IMR-90 (cell line): ENCODE measurements around the gene MEGF11. TPM values are rescaled to one million over a fixed set of nuclear protein-coding genes. Genes with fewer than 3 reads are reported as not detected.

Experiments used
- ATAC-seq: fragments of 200-7000 bp; cut with Tn5 transposase; 2 replicates; pipeline ENCODE4 v1.9.1; 2020; ENCODE audit warnings: low read depth, mild to moderate bottlenecking, moderate library complexity
- BruUV-seq: library from RNA; stranded (reverse); fragments of 400-500 nt; replicated peaks from 2 replicates; lab custom pipeline; 2021; lab: Mats Ljungman, UMichigan
- CTCF ChIA-PET: fragments of 300-600 bp; formaldehyde crosslinking; extraction: SDS; loops from one replicate; lab custom pipeline; 2021; ENCODE audit warnings: antibody characterized with exemption; lab: Yijun Ruan, JAX
- POLR2A ChIA-PET: fragments of 300-600 bp; sonication (Branson Sonifier 250); formaldehyde crosslinking; loops from one replicate; lab custom pipeline; 2022; ENCODE audit warnings: antibody characterized with exemption; ENCODE audit not compliant: unreplicated experiment; lab: Charles Lee
- DNase-seq: peaks from one replicate; pipeline ENCODE4 v3.0.0; 2013
- H2AFZ ChIP-seq: replicated peaks from 2 replicates; pipeline ENCODE3; 2013; ENCODE audit warnings: low read length, mild to moderate bottlenecking; ENCODE audit not compliant: poor library complexity
- H2AK5ac ChIP-seq: 2 replicates; pipeline ENCODE4 v1.6.1; 2013; ENCODE audit warnings: low read depth, low read length, inconsistent platforms
- H2AK9ac ChIP-seq: replicated peaks from 2 replicates; pipeline ENCODE3; 2013; ENCODE audit warnings: mild to moderate bottlenecking, low read depth, low read length, moderate library complexity; ENCODE audit not compliant: poor library complexity
- H2BK120ac ChIP-seq: 2 replicates; pipeline ENCODE4 v1.6.1; 2013; ENCODE audit warnings: low read depth, low read length, inconsistent platforms
- H2BK15ac ChIP-seq: 3 replicates; pipeline ENCODE4 v1.6.1; 2013; ENCODE audit warnings: low read depth, low read length, inconsistent platforms
- H2BK20ac ChIP-seq: 2 replicates; pipeline ENCODE4 v1.6.1; 2013; ENCODE audit warnings: low read depth, mild to moderate bottlenecking, inconsistent platforms, low read length, moderate library complexity
- H2BK5ac ChIP-seq: 2 replicates; pipeline ENCODE4 v1.6.1; 2013; ENCODE audit warnings: mild to moderate bottlenecking, low read depth, low read length, inconsistent platforms; ENCODE audit not compliant: poor library complexity, severe bottlenecking
- H3K14ac ChIP-seq: replicated peaks from 2 replicates; pipeline ENCODE4 v1.6.1; 2013; ENCODE audit warnings: low read depth, low read length, inconsistent platforms
- H3K18ac ChIP-seq: 2 replicates; pipeline ENCODE4 v1.6.1; 2013; ENCODE audit warnings: low read depth, low read length, control low read depth
- H3K23ac ChIP-seq: 2 replicates; pipeline ENCODE4 v1.6.1; 2013; ENCODE audit warnings: low read depth, low read length, inconsistent platforms
- H3K27ac ChIP-seq: 2 replicates; pipeline ENCODE4 v1.5.1; 2013; ENCODE audit warnings: mild to moderate bottlenecking, control low read depth, low read length; ENCODE audit not compliant: insufficient read depth
- H3K27me3 ChIP-seq: 2 replicates; pipeline ENCODE4 v1.6.1; 2013; ENCODE audit warnings: low read length; ENCODE audit not compliant: control insufficient read depth, insufficient read depth
- H3K36me3 ChIP-seq: 2 replicates; pipeline ENCODE4 v1.6.1; 2013; ENCODE audit warnings: low read length, mixed read lengths; ENCODE audit not compliant: control insufficient read depth, insufficient read depth
- H3K4ac ChIP-seq: 2 replicates; pipeline ENCODE4 v1.6.1; 2013; ENCODE audit warnings: low read depth, low read length, inconsistent platforms
- H3K4me1 ChIP-seq: 2 replicates; pipeline ENCODE4 v1.6.1; 2013; ENCODE audit warnings: low read length, mixed read lengths; ENCODE audit not compliant: control insufficient read depth, insufficient read depth
- H3K4me2 ChIP-seq: 2 replicates; pipeline ENCODE4 v1.6.1; 2013; ENCODE audit warnings: low read depth, mild to moderate bottlenecking, control low read depth, low read length, moderate library complexity
- H3K4me3 ChIP-seq: 2 replicates; pipeline ENCODE4 v1.5.1; 2013; ENCODE audit warnings: low read depth, mild to moderate bottlenecking, control low read depth, low read length, moderate library complexity; ENCODE audit not compliant: insufficient read depth
- H3K56ac ChIP-seq: 2 replicates; pipeline ENCODE4 v1.6.1; 2013; ENCODE audit warnings: low read length, inconsistent platforms; ENCODE audit not compliant: insufficient read depth; ENCODE audit errors: extremely low read depth
- H3K79me1 ChIP-seq, 2 experiments: 2 replicates each; pipeline ENCODE4 v1.6.1; 2013; ENCODE audit warnings: low read length in 2 of 2, inconsistent platforms in 1 of 2, low read depth in 1 of 2
- H3K9ac ChIP-seq: 2 replicates; pipeline ENCODE4 v1.6.1; 2013; ENCODE audit warnings: low read depth, low read length, control low read depth
- H3K9me1 ChIP-seq: 2 replicates; pipeline ENCODE4 v1.6.1; 2013; ENCODE audit warnings: low read length, inconsistent platforms; ENCODE audit not compliant: insufficient read depth
- H3K9me3 ChIP-seq: 2 replicates; pipeline ENCODE4 v1.6.1; 2013; ENCODE audit warnings: low read length; ENCODE audit not compliant: control insufficient read depth, insufficient read depth
- H4K20me1 ChIP-seq: 2 replicates; pipeline ENCODE4 v1.6.1; 2013; ENCODE audit warnings: low read length, inconsistent platforms; ENCODE audit not compliant: insufficient read depth
- H4K5ac ChIP-seq: 2 replicates; pipeline ENCODE4 v1.6.1; 2013; ENCODE audit warnings: mild to moderate bottlenecking, low read depth, low read length, control low read depth
- H4K8ac ChIP-seq, 2 experiments: 2 replicates each; pipeline ENCODE4 v1.6.1; 2013; ENCODE audit warnings: low read depth in 2 of 2, low read length in 2 of 2, control low read depth in 1 of 2, inconsistent platforms in 1 of 2
- H4K91ac ChIP-seq: 2 replicates; pipeline ENCODE4 v1.6.1; 2013; ENCODE audit warnings: low read depth, low read length, inconsistent platforms; ENCODE audit not compliant: insufficient read depth
- BHLHE40 ChIP-seq: fragments of 150-350 bp; IDR thresholded peaks from 2 replicates; pipeline ENCODE4 v1.6.1; 2016; ENCODE audit warnings: mild to moderate bottlenecking, low read depth, low read length
- CEBPB ChIP-seq: IDR thresholded peaks from 2 replicates; pipeline ENCODE4 v1.6.1; 2012; ENCODE audit warnings: low read depth, low read length, improper control_type of control experiment
- CHD1 ChIP-seq: IDR thresholded peaks from 2 replicates; pipeline ENCODE4 v1.6.1; 2012; ENCODE audit warnings: low read depth, low read length, improper control_type of control experiment
- FOS ChIP-seq: fragments of 150-350 bp; IDR thresholded peaks from 2 replicates; pipeline ENCODE4 v1.6.1; 2016; ENCODE audit warnings: low read depth, low read length
- MAFK ChIP-seq: IDR thresholded peaks from 2 replicates; pipeline ENCODE4 v1.6.1; 2012; ENCODE audit warnings: low read depth, low read length, improper control_type of control experiment
- MAZ ChIP-seq: IDR thresholded peaks from 2 replicates; pipeline ENCODE4 v1.6.1; 2012; ENCODE audit warnings: low read depth, mild to moderate bottlenecking, low read length, improper control_type of control experiment, moderate library complexity, borderline replicate concordance
- MXI1 ChIP-seq: IDR thresholded peaks from 2 replicates; pipeline ENCODE4 v1.6.1; 2012; ENCODE audit warnings: low read depth, mild to moderate bottlenecking, low read length, moderate library complexity, borderline replicate concordance
- NFE2L2 ChIP-seq: fragments of 150-350 bp; IDR thresholded peaks from 2 replicates; pipeline ENCODE4 v1.6.1; 2016; ENCODE audit warnings: low read depth, mild to moderate bottlenecking, low read length
- POLR2A ChIP-seq: IDR thresholded peaks from 2 replicates; pipeline ENCODE4 v1.6.1; 2012; ENCODE audit warnings: mild to moderate bottlenecking, low read depth, low read length
- RAD21 ChIP-seq: IDR thresholded peaks from 2 replicates; pipeline ENCODE4 v1.6.1; 2012; ENCODE audit warnings: low read length, improper control_type of control experiment
- RCOR1 ChIP-seq: IDR thresholded peaks from 2 replicates; pipeline ENCODE4 v1.6.1; 2012; ENCODE audit warnings: mild to moderate bottlenecking, low read length, improper control_type of control experiment; ENCODE audit not compliant: insufficient replicate concordance
- RFX5 ChIP-seq: IDR thresholded peaks from 2 replicates; pipeline ENCODE4 v1.8.0; 2012; ENCODE audit warnings: low read depth, mild to moderate bottlenecking, low read length, moderate library complexity
- SMC3 ChIP-seq: fragments of 150-350 bp; IDR thresholded peaks from 2 replicates; pipeline ENCODE4 v1.6.1; 2016; ENCODE audit warnings: low read depth, mild to moderate bottlenecking, antibody characterized with exemption, low read length, moderate library complexity
- WGBS, 2 experiments: methylation state at CpG; one replicate each; pipeline versions ENCODE4 v1.1.5 to v1.1.7; 2013; ENCODE audit warnings: missing lambda C conversion rate in 2 of 2; ENCODE audit not compliant: insufficient read length in 1 of 2; ENCODE audit errors: extremely low coverage in 2 of 2; 5-methylcytosine and 5-hydroxymethylcytosine counted together
- dilution Hi-C: fragments of 300-500 bp; cut with HindIII; formaldehyde crosslinking; loops from one replicate; pipeline ENCODE4 v1.14.3; 2018; ENCODE audit warnings: low sequenced_read_pairs; ENCODE audit not compliant: unreplicated experiment
- in situ Hi-C: fragments of 300-500 bp; cut with MboI; formaldehyde crosslinking; loops from 3 replicates; pipeline ENCODE4 v1.14.3; 2019; ENCODE audit warnings: low sequenced_read_pairs, inconsistent platforms, mixed read lengths
- intact Hi-C: fragments of 100-400 bp; cut with micrococcal nuclease; formaldehyde crosslinking; loops from 2 replicates; pipeline ENCODE4 v1.10.0; 2022
- polyA plus RNA-seq, 3 experiments: library from polyadenylated mRNA; depleted of rRNA; stranded (reverse); fragments of >200 nt; gene quantifications; 2 replicates each; pipeline ENCODE4 v1.2.3, GENCODE V29; 2012; ENCODE audit warnings: low replicate concordance in 1 of 3
- total RNA-seq: library from RNA; depleted of rRNA; stranded (reverse); fragments of >200 nt; gene quantifications from 2 replicates; pipeline ENCODE4 v1.2.3, GENCODE V29; 2012
- TF ChIP-seq, protein P1 (sequence below): fragments of 150-350 bp; IDR thresholded peaks from 2 replicates; pipeline ENCODE4 v1.6.1; 2017; ENCODE audit warnings: mild to moderate bottlenecking, antibody characterized with exemption, low read length, low read depth
- TF ChIP-seq, protein P2 (sequence below): fragments of 150-350 bp; IDR thresholded peaks from 2 replicates; pipeline ENCODE4 v1.6.1; 2016; ENCODE audit warnings: low read depth, mild to moderate bottlenecking, low read length, moderate library complexity, borderline replicate concordance

Gene MEGF11
- total and polyA plus RNA-seq, 2 of the 4 experiments (the other 2 are of a cell fraction): not detected

GRCh38 chr15:66014022-66014421, 239.5 kb downstream of the MEGF11 start:
- no peak overlapping the region for H2AFZ ChIP-seq
- no peak for ATAC-seq
- H3K27me3 ChIP-seq: peaks cover 11% of the 10 kb centered on the region
- H3K4ac ChIP-seq: no peak overlapping the region
- no peak overlapping the region for H3K4me3 ChIP-seq
- no peak overlapping the region for H4K91ac ChIP-seq
- POLR2A ChIA-PET: no interaction called here
- TF ChIP-seq RCOR1: no peak
- TF ChIP-seq POLR2A: no peak
- TF ChIP-seq MAZ: no peak
- no peak for TF ChIP-seq SMC3
- no peak for TF ChIP-seq CEBPB
- TF ChIP-seq MAFK: no peak
- no peak for TF ChIP-seq RAD21
- TF ChIP-seq, protein P1, sequence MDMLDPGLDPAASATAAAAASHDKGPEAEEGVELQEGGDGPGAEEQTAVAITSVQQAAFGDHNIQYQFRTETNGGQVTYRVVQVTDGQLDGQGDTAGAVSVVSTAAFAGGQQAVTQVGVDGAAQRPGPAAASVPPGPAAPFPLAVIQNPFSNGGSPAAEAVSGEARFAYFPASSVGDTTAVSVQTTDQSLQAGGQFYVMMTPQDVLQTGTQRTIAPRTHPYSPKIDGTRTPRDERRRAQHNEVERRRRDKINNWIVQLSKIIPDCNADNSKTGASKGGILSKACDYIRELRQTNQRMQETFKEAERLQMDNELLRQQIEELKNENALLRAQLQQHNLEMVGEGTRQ: no peak
- TF ChIP-seq CHD1: no peak
- no peak for TF ChIP-seq FOS
- TF ChIP-seq, protein P2, sequence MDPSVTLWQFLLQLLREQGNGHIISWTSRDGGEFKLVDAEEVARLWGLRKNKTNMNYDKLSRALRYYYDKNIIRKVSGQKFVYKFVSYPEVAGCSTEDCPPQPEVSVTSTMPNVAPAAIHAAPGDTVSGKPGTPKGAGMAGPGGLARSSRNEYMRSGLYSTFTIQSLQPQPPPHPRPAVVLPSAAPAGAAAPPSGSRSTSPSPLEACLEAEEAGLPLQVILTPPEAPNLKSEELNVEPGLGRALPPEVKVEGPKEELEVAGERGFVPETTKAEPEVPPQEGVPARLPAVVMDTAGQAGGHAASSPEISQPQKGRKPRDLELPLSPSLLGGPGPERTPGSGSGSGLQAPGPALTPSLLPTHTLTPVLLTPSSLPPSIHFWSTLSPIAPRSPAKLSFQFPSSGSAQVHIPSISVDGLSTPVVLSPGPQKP: no peak
- no peak for TF ChIP-seq NFE2L2
- no peak for TF ChIP-seq MXI1
- TF ChIP-seq BHLHE40: no peak
- TF ChIP-seq RFX5: no peak
- no peak overlapping the region for H3K56ac ChIP-seq
- no TSS peak for BruUV-seq
- no peak overlapping the region for H3K18ac ChIP-seq
- intact Hi-C loops: no loop called here
- no peak overlapping the region for H3K27ac ChIP-seq
- H2BK20ac ChIP-seq: no peak overlapping the region
- H4K20me1 ChIP-seq: no peaks in the 10 kb centered on the region
- no peak overlapping the region for H3K14ac ChIP-seq
- no peak overlapping the region for H2AK9ac ChIP-seq
- H2AK5ac ChIP-seq: no peak overlapping the region
- no peak overlapping the region for H3K23ac ChIP-seq
- no CpG with 5 or more reads among the region's 5 CpGs for WGBS, 2 experiments
- dilution Hi-C loops: no loop called here
- no peaks in the 10 kb centered on the region for H3K36me3 ChIP-seq
- H4K5ac ChIP-seq: no peak overlapping the region
- H3K4me1 ChIP-seq: no peaks in the 10 kb centered on the region
- no peak overlapping the region for H3K9ac ChIP-seq
- H2BK5ac ChIP-seq: no peak overlapping the region
- CTCF ChIA-PET: no interaction called here
- DNase-seq: no peak
- H3K9me1 ChIP-seq: no peaks in the 10 kb centered on the region
- no peaks in the 10 kb centered on the region for H3K79me1 ChIP-seq
- H3K9me3 ChIP-seq: no peaks in the 10 kb centered on the region
- no peak overlapping the region for H2BK15ac ChIP-seq
- no peak overlapping the region for H2BK120ac ChIP-seq
- no peak overlapping the region for H3K4me2 ChIP-seq
- in situ Hi-C loops: no loop called here
- no peak overlapping the region for H4K8ac ChIP-seq
